ENCODE data around the gene AGAP1.

AGAP1 gene

GRCh38 chr2:235879116-235879515, 385.3 kb downstream of the AGAP1 start:
- DNase-seq (ENCODE audit: low spot score): no peak

GRCh38 chr2:235883675-235884074, 389.8 kb downstream of the AGAP1 start:
- no peak for DNase-seq (ENCODE audit: low spot score)

- no peak for DNase-seq (ENCODE audit: low spot score)
These were observed 395.4 kb downstream of the AGAP1 start for GRCh38 chr2:235889302-235889630.

GRCh38 chr2:235893129-235893698, 399.4 kb downstream of the AGAP1 start:
- DNase-seq (ENCODE audit: low spot score): no peak

GRCh38 chr2:235894839-235895238, 401.0 kb downstream of the AGAP1 start:
- DNase-seq (ENCODE audit: low spot score): no peak

GRCh38 chr2:235896061-235896460, 402.2 kb downstream of the AGAP1 start:
- no peak for DNase-seq (ENCODE audit: low spot score)

DNA sequence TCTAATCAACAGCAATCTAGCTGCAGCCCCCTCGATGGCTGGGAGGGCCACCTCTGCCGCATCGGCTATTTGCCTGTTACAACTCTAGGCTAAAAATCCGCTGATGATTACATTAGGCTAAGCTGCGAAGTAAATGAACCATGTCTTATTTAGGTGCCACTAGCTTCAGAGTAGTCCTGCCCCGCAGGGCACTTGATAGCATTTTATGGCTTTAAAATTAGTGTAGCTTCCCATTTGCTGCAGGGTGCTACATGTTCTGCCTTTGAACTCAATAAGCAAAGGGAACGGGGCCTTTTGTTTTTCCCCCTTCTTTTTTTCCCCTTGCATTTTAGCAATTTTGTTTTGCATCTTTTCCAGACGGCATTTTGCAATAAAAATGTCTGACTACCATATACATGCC, 404.1 kb downstream of the AGAP1 start:
- no peak for DNase-seq (ENCODE audit: low spot score)

DNA sequence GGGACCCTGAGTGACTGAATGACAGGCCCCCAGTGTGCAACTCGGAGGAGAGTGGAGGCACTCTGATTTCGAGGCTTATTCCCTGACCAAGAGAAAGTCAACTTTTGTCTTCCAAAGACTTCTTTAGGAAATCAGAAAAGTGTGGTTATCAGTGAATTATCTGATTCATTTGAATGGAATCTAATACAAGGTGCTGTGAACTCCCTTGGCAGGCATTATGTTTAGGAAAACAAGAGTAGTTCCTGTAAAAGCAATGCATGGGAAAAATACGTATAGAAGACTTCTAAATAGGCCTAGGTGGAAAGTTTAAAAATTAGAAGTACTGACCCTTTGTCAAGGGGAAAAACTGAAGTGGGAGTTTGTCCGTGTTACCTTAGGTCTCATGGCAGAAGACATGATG, 404.9 kb downstream of the AGAP1 start:
- DNase-seq (ENCODE audit: low spot score): no peak

DNA sequence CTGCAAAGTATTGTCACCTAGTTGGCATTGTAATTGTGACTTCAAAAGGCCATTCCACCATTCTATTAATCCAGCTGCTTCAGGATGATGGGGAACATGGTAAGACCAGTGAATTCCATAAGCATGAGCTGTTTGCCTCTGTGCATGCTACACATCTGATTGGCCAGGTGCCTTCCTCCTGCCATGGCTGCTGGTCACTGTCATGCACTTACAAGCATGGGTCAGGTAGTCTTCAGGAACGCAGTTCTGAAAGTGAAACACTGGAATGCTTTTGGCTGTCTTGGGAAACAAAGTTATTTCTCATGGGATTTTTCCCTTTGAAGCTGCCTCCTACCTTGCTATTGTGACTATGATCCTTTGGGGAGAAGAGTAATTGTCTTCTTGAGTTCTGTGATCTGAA, 406.8 kb downstream of the AGAP1 start:
- DNase-seq (ENCODE audit: low spot score): no peak

- no peak for DNase-seq (ENCODE audit: low spot score)
These were observed 407.4 kb downstream of the AGAP1 start for GRCh38 chr2:235901243-235901642.

GRCh38 chr2:235903782-235904584, 410.1 kb downstream of the AGAP1 start:
- DNase-seq (ENCODE audit: low spot score): no peak

DNA sequence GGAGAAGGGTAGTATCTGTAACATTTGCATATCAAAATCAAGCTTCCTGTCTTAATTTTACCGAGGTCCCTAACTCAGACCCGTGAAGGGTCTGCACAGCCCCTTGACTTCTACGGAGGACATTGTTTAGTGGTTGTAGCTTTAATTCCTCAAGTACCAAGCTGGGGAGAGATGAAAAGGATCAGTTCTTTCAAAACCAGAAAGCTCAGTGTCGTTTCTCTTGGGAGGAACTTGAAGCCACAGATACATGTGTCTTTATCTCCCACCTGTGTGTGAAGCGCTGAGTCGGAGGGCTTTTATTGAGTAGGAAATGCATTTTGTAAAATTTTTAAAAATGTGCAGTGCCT, 410.7 kb downstream of the AGAP1 start:
- no peak for DNase-seq (ENCODE audit: low spot score)

GRCh38 chr2:235908826-235909225, 415.0 kb downstream of the AGAP1 start:
- no peak for DNase-seq (ENCODE audit: low spot score)

DNA sequence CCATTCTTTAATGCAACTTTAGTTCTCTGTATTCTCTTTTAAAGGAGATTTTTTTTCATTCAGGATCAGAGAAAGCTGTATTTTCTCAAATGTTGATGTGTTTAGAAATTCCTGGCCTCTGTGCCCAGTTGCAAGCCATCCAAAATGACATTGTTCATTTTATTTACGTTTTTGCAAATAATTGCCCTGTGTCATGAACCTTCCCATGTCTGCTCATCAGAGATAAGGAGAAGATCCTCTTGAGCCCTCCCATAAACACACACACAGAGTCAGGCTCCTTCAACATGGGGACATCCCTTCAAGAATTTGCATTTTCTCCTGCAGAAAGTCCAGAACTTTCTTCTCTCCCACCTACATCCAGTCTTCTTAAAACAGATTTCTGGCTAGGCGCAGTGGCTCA, 415.5 kb downstream of the AGAP1 start:
- DNase-seq (ENCODE audit: low spot score): no peak

DNA sequence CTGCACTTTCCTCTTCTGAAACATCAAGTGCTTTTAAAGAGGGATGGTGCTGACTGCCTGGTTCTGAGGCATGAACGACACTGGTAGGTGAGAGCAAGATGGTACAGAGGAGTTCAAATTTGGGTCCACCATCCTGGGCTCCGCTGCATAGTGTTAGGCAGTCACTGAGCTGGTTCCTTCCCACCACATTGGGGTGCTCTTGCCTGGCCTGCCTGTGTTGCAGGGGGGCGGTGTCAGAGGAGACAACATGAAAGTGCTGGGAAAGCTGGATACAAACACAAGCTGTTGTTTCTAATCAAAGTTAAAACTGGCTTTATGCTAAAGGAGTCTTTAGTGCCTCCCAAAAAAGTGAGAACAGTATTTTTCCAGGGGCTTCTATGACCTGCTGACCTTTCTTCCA, 416.2 kb downstream of the AGAP1 start:
- DNase-seq (ENCODE audit: low spot score): no peak

DNA sequence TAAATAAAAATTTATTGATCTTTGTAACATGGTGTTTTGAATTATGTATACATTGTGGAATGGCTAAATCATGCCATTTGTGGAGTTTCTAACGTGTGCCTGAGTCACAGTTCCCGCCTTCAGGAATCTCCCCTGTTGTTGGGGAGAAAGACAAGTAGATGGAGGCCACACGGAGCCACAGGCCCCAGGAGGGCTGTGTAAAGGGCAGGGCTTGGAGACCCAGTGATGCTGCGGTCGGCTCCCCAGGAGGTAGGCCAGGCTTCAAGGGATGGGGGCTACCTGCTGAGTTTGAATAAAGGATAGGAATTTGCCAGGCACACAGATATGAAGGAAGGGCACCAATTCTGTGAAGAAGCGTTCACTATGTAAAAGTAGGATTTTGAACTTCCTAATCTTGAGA, 417.3 kb downstream of the AGAP1 start:
- no peak for DNase-seq (ENCODE audit: low spot score)

DNA sequence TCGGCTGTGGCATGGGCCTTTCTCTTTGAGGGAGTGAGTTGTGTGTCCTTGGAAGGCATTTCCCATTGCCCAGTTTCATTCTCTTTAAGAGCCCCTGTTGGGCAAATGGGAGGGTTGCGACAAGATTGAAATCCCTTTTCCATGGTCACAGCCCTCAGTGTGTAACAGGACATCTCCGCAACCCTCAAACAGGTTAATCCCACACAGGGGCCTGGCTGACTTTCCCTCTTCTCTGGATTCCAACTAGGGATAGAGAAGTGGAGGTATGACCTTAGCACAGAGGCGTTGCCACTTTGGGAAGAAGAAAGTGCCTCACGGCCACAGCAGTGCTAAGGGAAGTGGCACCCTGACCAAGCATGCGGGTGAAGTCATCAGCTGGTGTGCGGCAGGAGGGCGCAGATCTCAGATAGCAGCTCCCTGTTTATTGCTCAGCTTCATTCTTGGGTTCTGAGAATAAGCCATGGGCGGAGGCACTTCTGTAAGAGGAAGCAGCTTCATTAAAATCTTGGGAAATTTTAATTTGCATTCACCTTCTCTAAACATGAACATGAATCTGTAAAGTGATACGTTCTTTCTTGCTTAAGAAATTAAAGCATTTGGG, 417.9 kb downstream of the AGAP1 start:
- DNase-seq (ENCODE audit: low spot score): no peak

GRCh38 chr2:235914756-235915155, 420.9 kb downstream of the AGAP1 start:
- DNase-seq (ENCODE audit: low spot score): no peak

DNA sequence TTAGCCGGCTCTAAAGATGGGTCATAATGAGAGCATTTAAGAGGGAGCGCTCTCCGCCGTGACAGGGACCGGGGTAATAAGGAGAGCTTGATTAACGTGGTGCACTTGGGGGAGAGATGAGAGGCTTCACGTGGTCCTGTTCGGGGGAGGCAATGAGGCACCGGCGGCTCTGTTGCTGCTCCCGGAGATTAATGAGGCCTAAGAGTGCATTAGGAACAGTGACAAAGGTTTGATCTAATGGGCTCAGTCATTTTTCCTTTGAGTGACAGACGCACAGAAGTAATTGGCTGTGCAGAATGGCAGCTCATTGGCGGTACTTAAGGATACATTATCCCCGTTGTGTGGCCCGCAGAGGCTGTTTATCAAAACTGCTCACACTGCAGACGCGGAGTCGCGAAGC, 423.7 kb downstream of the AGAP1 start:
- DNase-seq (ENCODE audit: low spot score): no peak

DNA sequence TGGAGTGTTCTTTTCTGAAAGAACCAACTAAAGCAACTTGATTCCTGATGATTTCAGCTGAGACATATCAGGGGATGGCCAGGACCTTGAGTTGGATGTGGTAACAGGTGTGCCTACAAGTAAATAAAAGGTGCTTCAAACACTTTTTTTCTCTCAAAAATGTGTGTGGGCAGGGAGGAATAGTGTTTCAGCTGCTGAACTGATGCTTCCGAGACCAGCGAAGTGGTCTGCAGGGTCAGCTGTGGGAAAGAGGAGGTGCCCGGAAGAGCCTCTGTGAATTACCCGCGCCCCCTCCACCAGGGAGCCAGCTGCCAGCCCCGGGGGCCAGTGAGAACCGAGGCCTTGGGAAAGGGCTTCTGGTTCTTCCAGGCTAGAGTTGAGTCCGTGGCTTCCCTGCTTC, 425.0 kb downstream of the AGAP1 start:
- no peak for DNase-seq (ENCODE audit: low spot score)

DNA sequence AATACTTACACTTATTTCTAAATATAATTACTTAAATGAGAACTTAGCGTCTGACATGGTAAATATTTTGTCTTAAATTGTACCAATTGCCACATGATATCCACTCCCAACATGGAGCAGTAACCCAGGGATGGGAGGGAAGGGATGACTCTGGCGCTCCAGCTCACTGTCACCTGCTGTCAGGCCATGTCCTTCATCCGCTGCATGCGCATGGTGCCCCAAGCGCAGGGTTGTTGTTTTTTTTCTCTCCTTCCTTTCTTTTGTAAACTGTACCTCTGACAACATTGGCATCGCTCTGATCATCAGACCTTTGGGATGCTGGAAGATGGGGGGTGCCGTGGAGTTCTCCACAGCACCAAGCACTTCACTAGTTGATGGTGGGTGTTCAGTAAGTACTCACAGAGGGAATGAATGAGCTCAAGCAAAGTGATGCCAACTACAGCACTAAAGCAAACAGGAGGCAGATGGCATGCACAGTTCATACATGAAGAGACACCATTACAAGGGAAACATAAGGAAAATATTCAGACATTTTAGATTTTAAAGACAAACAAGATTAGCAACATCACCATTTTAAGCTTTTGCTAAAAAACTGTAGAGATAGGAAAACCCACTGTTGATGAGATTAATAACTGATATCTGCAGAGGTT, 426.5 kb downstream of the AGAP1 start:
- DNase-seq (ENCODE audit: low spot score): no peak

DNA sequence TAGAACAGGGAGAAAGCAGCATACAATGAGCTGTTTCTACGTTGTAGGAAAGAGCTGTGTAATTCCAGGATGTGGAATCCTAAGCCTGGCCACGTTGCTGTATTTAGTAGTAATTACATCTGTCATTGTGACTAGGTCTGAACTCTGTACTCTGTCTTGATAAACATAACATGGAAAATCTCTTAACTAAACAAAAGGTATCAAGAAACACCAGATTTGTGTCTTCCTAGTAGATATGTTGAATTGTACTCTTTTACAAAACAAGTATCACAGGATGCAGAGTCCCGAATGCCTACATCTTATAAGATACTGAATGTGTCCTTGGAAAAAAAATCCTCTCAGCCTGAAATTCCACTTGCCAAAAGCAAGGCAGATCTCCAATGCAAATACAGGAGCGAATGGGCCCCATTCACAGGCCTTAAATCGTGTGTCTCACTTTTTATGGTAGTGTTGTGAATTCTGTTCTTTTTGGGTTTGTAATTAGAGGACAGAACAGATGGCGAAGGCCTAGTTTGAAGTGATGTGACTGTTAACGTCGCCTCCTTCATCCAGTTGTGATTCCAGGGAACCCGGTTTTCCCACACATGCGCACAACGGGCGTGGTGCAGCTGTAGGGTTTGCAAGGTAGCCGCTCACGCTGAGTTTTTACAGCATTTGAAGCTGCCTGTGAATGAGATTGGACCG, 427.8 kb downstream of the AGAP1 start:
- DNase-seq (ENCODE audit: low spot score): no peak

- no peak for DNase-seq (ENCODE audit: low spot score)
These were observed 429.0 kb downstream of the AGAP1 start for GRCh38 chr2:235922839-235923238.

Data from HuH-7.5 (cell line).